Uterine smooth muscle cell (primary cell): Measurements from ENCODE around the gene AUH. TPM values are rescaled to one million over a fixed set of nuclear protein-coding genes. Genes with fewer than 3 reads are reported as not detected.

ENCODE experiments used
- total RNA-seq: library from RNA; depleted of rRNA; stranded (reverse); fragments of >200 nt; gene quantifications from 2 replicates; pipeline ENCODE4 v1.2.3, GENCODE V29; 2014

AUH gene, protein sequence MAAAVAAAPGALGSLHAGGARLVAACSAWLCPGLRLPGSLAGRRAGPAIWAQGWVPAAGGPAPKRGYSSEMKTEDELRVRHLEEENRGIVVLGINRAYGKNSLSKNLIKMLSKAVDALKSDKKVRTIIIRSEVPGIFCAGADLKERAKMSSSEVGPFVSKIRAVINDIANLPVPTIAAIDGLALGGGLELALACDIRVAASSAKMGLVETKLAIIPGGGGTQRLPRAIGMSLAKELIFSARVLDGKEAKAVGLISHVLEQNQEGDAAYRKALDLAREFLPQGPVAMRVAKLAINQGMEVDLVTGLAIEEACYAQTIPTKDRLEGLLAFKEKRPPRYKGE
- total RNA-seq: 23.7 and 30.5 TPM in 2 replicates

DNA sequence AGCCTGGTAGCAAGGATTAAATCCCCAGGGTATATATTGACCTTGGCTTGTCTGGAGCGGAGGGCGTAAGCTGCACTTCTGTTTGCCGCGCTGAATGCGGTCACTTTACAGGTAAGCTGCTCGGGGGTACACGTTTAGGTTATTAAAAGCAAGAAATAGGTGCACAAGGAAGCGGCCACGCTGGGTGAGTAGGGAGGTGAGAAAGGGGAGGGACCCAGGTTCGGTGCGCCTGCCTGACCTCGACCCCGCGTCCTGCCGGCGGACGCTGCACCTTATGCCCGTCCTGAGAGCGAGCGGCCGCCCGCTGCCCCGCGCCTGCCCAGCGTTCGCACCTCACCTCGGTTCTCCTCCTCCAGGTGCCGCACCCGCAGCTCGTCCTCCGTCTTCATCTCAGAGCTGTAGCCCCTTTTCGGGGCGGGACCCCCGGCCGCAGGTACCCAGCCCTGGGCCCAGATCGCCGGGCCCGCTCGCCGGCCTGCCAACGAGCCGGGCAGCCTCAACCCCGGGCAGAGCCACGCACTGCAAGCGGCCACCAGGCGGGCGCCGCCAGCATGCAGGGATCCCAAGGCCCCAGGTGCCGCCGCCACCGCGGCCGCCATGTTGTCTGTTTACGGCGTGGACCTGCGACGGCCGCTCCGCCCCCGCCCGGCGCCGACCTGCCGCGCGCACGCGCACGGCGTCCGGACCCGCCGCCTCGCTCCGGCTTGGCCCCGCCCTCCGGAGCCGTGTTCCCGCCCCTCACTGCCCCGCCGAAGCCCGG lies at the start of gene AUH:
Gene AUH, minus strand, starts transcription at position 628 of the 760 bp plus-strand sequence. Its CDS starts 29 bp downstream, at position 599.

Other genes starting within 250 kb of the AUH start
- 15.7 and 25.2 TPM in 2 replicates for gene NFIL3, start 61.9 kb upstream of the AUH start, total RNA-seq